H1 (cell line): Measurements from ENCODE around the gene DESI1. TPM values are rescaled to one million over a fixed set of nuclear protein-coding genes. Genes with fewer than 3 reads are reported as not detected.

Source experiments
- BCL11A ChIP-seq, 2 experiments: IDR thresholded peaks; one replicate each; pipeline ENCODE4 v1.6.1; 2011; ENCODE audit warnings: low read depth in 2 of 2, low read length in 2 of 2, mild to moderate bottlenecking in 2 of 2
- CBX8 ChIP-seq: fragments of 300-800, 300-1000 bp; sonication (generic); IDR thresholded peaks from 2 replicates; pipeline ENCODE4 v1.7.1; 2016; ENCODE audit warnings: low read depth, low read length, borderline replicate concordance
- CHD2 ChIP-seq: IDR thresholded peaks from 2 replicates; pipeline ENCODE4 v1.6.1; 2012; ENCODE audit warnings: low read length, improper control_type of control experiment
- EZH2 ChIP-seq: fragments of 200-600 bp; sonication (generic); IDR thresholded peaks from 2 replicates; pipeline ENCODE4 v1.7.1; 2012; ENCODE audit warnings: low read depth, mild to moderate bottlenecking, moderate library complexity, low read length, inconsistent platforms; ENCODE audit not compliant: severe bottlenecking
- GTF2F1 ChIP-seq: IDR thresholded peaks from 2 replicates; pipeline ENCODE4 v1.6.1; 2012; ENCODE audit warnings: low read depth, low read length, improper control_type of control experiment, borderline replicate concordance
- POLR2A ChIP-seq, 2 experiments: IDR thresholded peaks; 1 replicate in 1 of 2; 2 replicates in 1 of 2; pipeline ENCODE4 v1.6.1; 2011; ENCODE audit warnings: low read depth in 2 of 2, low read length in 2 of 2, mild to moderate bottlenecking in 2 of 2; ENCODE audit errors: control extremely low read depth in 1 of 2
- POLR2AphosphoS5 ChIP-seq: IDR thresholded peaks from 2 replicates; pipeline ENCODE4 v1.6.1; 2011; ENCODE audit warnings: low read depth, low read length
- SIN3A ChIP-seq, 2 experiments: IDR thresholded peaks in 1 of 2; conservative IDR thresholded peaks in 1 of 2; 2 replicates each; pipeline ENCODE4 v1.6.1; 2011 to 2012; ENCODE audit warnings: low read length in 2 of 2, improper control_type of control experiment in 1 of 2, low read depth in 1 of 2, mild to moderate bottlenecking in 1 of 2
- SP4 ChIP-seq: IDR thresholded peaks from 2 replicates; pipeline ENCODE4 v1.6.1; 2012; ENCODE audit warnings: low read length, inconsistent platforms
- SRF ChIP-seq: IDR thresholded peaks from 2 replicates; pipeline ENCODE4 v1.6.1; 2011; ENCODE audit warnings: mild to moderate bottlenecking, low read depth, low read length, moderate library complexity
- TAF1 ChIP-seq: IDR thresholded peaks from 2 replicates; pipeline ENCODE4 v1.6.1; 2011; ENCODE audit warnings: mild to moderate bottlenecking, low read depth, low read length
- TBP ChIP-seq: IDR thresholded peaks from 2 replicates; pipeline ENCODE4 v1.6.1; 2011; ENCODE audit warnings: low read depth, low read length, improper control_type of control experiment
- polyA plus RNA-seq, 7 experiments: library from polyadenylated mRNA; depleted of rRNA in 3 of 7; stranded (reverse) in 5 of 7; unstranded in 2 of 7; fragments of >200 nt in 5 of 7; fragments of 200-250 nt in 2 of 7; gene quantifications; 1 replicate in 5 of 7; 2 replicates in 1 of 7; 4 replicates in 1 of 7; pipeline versions ENCODE4 v1.2.1 to v1.2.3, GENCODE V29; 2011 to 2013; ENCODE audit warnings: missing spikeins in 2 of 7, mixed read lengths in 2 of 7
- total RNA-seq: library from RNA; stranded (reverse); fragmentation: NEBNext Ultra II Directional; extraction: Animal tissue kit (Norgen Biotek cat#: 25700); gene quantifications from 2 replicates; pipeline ENCODE4 v1.2.1, GENCODE V29; 2021

DESI1 gene
- total and polyA plus RNA-seq, 2 of the 8 experiments (the other 6 are each of a cell fraction or from before 2014, with no cell fraction given), result 27.6 to 34.3 TPM

- no peak for TF ChIP-seq TBP
- TF ChIP-seq POLR2A (IDR thresholded peaks at IDR 0.05; ENCODE audit: control extremely low read depth in 1 of 2, low read depth in 2 of 2, low read length in 2 of 2), result no peak
- TF ChIP-seq CHD2, result no peak
- 0 out of 2 replicates have a peak, but pooled peaks have one; percentile 10 for TF ChIP-seq POLR2AphosphoS5
- no peak for TF ChIP-seq EZH2
- no peak for TF ChIP-seq CBX8
- TF ChIP-seq SP4, result no peak
- TF ChIP-seq BCL11A (IDR thresholded peaks at IDR 0.05; ENCODE audit: low read depth in 2 of 2, low read length in 2 of 2), result no peak
- peak; percentile 58; the same call in 1 of the 2 replicates for TF ChIP-seq TAF1
- no peak for TF ChIP-seq GTF2F1
- TF ChIP-seq SIN3A (conservative IDR thresholded peaks at IDR 0.05 in 1 of 2, IDR thresholded peaks at IDR 0.05 in 1 of 2; ENCODE audit: low read depth in 1 of 2, low read length in 2 of 2), result peak in 1 of 2 experiments; percentile 37; a peak in 2 of 4 replicates
- TF ChIP-seq SRF, result no peak
These were observed 759 bp downstream of the DESI1 start (continued) for GRCh38 chr22:41619979-41620588.
